GM19023 (cell line): Measurements from ENCODE around the gene CPHXL.

Source experiments
- ATAC-seq: cut with Tn5 transposase; IDR thresholded peaks from one replicate; pipeline ENCODE4 v1.9.1; 2021; ENCODE audit warnings: mild to moderate bottlenecking, moderate library complexity; ENCODE audit not compliant: unreplicated experiment

The CPHXL gene

GRCh38 chr16:75702242-75702641 is 24.0 kb downstream of the CPHXL start:
- ATAC-seq = no peak

GRCh38 chr16:75701361-75701760 is 24.9 kb downstream of the CPHXL start, which contains the start of gene DUXB:
TSS of gene DUXB (minus strand) at chr16:75701461. CDS start at chr16:75701418, 43 bp downstream.
- no peak for ATAC-seq

GRCh38 chr16:75697571-75697970 is 28.7 kb downstream of the CPHXL start:
- no peak for ATAC-seq

- ATAC-seq = no peak
Observed at GRCh38 chr16:75695708-75696107, 30.6 kb downstream of the CPHXL start.

GRCh38 chr16:75687361-75687760 is 38.9 kb downstream of the CPHXL start:
- ATAC-seq = no peak

- ATAC-seq = no peak
Observed at GRCh38 chr16:75682308-75682707, 44.0 kb downstream of the CPHXL start.

GRCh38 chr16:75679366-75679765 is 46.9 kb downstream of the CPHXL start:
- no peak for ATAC-seq

GRCh38 chr16:75676909-75677308 is 49.4 kb downstream of the CPHXL start, which contains the start of gene CPHXL2:
TSS of gene CPHXL2 (minus strand) at chr16:75677009. CDS start at chr16:75676999, 10 bp downstream.
- ATAC-seq = no peak

GRCh38 chr16:75667503-75667902 is 58.8 kb downstream of the CPHXL start:
- ATAC-seq = no peak
